H9 (cell line): Measurements from ENCODE around the gene FFAR4. TPM values are rescaled to one million over a fixed set of nuclear protein-coding genes. Genes with fewer than 3 reads are reported as not detected.
"Not testable (repeated sequence)": the region's sequence is repeated elsewhere in the genome, so short reads cannot be mapped to it uniquely, and the experiment has no call there.

Experiments used
- DNase-seq: peaks from one replicate; pipeline ENCODE4 v3.0.0-alpha.2; 2017
- H2AFZ ChIP-seq: one replicate; pipeline ENCODE4 v1.6.1; 2013; ENCODE audit warnings: mild to moderate bottlenecking, low read length, control low read depth, moderate library complexity
- H2AK5ac ChIP-seq: 2 replicates; pipeline ENCODE4 v1.6.1; 2013; ENCODE audit warnings: low read length, control low read depth, mixed read lengths; ENCODE audit not compliant: insufficient read length
- H2BK120ac ChIP-seq: one replicate; pipeline ENCODE4 v1.6.1; 2013; ENCODE audit warnings: low read depth, mild to moderate bottlenecking, low read length, control low read depth, inconsistent platforms; ENCODE audit not compliant: poor library complexity, severe bottlenecking
- H2BK12ac ChIP-seq: 2 replicates; pipeline ENCODE4 v1.6.1; 2013; ENCODE audit warnings: low read length, control low read depth, mixed read lengths, low read depth; ENCODE audit not compliant: insufficient read length
- H2BK15ac ChIP-seq: 2 replicates; pipeline ENCODE4 v1.6.1; 2013; ENCODE audit warnings: low read depth, low read length, control low read depth
- H2BK20ac ChIP-seq: one replicate; pipeline ENCODE4 v1.6.1; 2013; ENCODE audit warnings: low read depth, mild to moderate bottlenecking, low read length, control low read depth, inconsistent platforms; ENCODE audit not compliant: poor library complexity, severe bottlenecking
- H2BK5ac ChIP-seq: 2 replicates; pipeline ENCODE4 v1.6.1; 2013; ENCODE audit warnings: low read length, control low read depth, mixed read lengths; ENCODE audit not compliant: insufficient read length
- H3K14ac ChIP-seq: 2 replicates; pipeline ENCODE4 v1.6.1; 2013; ENCODE audit warnings: low read length, control low read depth; ENCODE audit not compliant: insufficient read depth
- H3K18ac ChIP-seq: 2 replicates; pipeline ENCODE4 v1.6.1; 2013; ENCODE audit warnings: low read depth, mild to moderate bottlenecking, mixed read lengths, low read length, control low read depth; ENCODE audit not compliant: insufficient read length
- H3K23ac ChIP-seq: 2 replicates; pipeline ENCODE4 v1.6.1; 2013; ENCODE audit warnings: low read length, control low read depth, mixed read lengths, low read depth; ENCODE audit not compliant: insufficient read length
- H3K23me2 ChIP-seq: 2 replicates; pipeline ENCODE4 v1.6.1; 2013; ENCODE audit warnings: low read depth, mild to moderate bottlenecking, mixed read lengths, low read length, control low read depth; ENCODE audit not compliant: insufficient read length, poor library complexity, severe bottlenecking
- H3K27ac ChIP-seq: 2 replicates; pipeline ENCODE4 v1.5.1; 2013; ENCODE audit warnings: low read length, control low read depth, mixed read lengths, low read depth; ENCODE audit not compliant: insufficient read length
- H3K27me3 ChIP-seq: 2 replicates; pipeline ENCODE4 v1.6.1; 2013; ENCODE audit warnings: low read length, control low read depth, inconsistent platforms; ENCODE audit not compliant: insufficient read depth
- H3K4ac ChIP-seq: 2 replicates; pipeline ENCODE4 v1.6.1; 2013; ENCODE audit warnings: low read depth, mild to moderate bottlenecking, control low read depth, inconsistent platforms, low read length, moderate library complexity
- H3K4me1 ChIP-seq: 2 replicates; pipeline ENCODE4 v1.6.1; 2013; ENCODE audit warnings: low read length, control low read depth, inconsistent platforms; ENCODE audit not compliant: insufficient read depth
- H3K4me2 ChIP-seq: 2 replicates; pipeline ENCODE4 v1.6.1; 2013; ENCODE audit warnings: low read length, control low read depth, mixed read lengths; ENCODE audit not compliant: insufficient read length, insufficient read depth
- H3K56ac ChIP-seq: 2 replicates; pipeline ENCODE4 v1.6.1; 2013; ENCODE audit warnings: low read depth, mild to moderate bottlenecking, mixed read lengths, low read length, control low read depth; ENCODE audit not compliant: insufficient read length
- H3K79me1 ChIP-seq: 2 replicates; pipeline ENCODE4 v1.6.1; 2013; ENCODE audit warnings: low read depth, mild to moderate bottlenecking, moderate library complexity, low read length, control low read depth, inconsistent platforms; ENCODE audit not compliant: insufficient read depth, poor library complexity, severe bottlenecking
- H3K79me2 ChIP-seq: 2 replicates; pipeline ENCODE4 v1.6.1; 2013; ENCODE audit warnings: low read length, control low read depth, inconsistent platforms; ENCODE audit not compliant: insufficient read depth
- H3K9ac ChIP-seq: 2 replicates; pipeline ENCODE4 v1.6.1; 2013; ENCODE audit warnings: low read length, control low read depth, mixed read lengths; ENCODE audit not compliant: insufficient read length; ENCODE audit errors: extremely low read depth
- H3K9me3 ChIP-seq: one replicate; pipeline ENCODE4 v1.6.1; 2013; ENCODE audit warnings: low read depth, low read length, inconsistent platforms; ENCODE audit not compliant: control insufficient read depth
- H3T11ph ChIP-seq: one replicate; pipeline ENCODE4 v1.6.1; 2013; ENCODE audit warnings: mild to moderate bottlenecking, low read length, control low read depth, inconsistent platforms
- H4K20me1 ChIP-seq: one replicate; pipeline ENCODE4 v1.6.1; 2013; ENCODE audit not compliant: control insufficient read depth, insufficient read length, insufficient read depth
- H4K5ac ChIP-seq: 2 replicates; pipeline ENCODE4 v1.6.1; 2013; ENCODE audit warnings: low read depth, mild to moderate bottlenecking, mixed read lengths, low read length, control low read depth; ENCODE audit not compliant: insufficient read length
- H4K8ac ChIP-seq: replicated peaks from 2 replicates; pipeline ENCODE4 v1.6.1; 2013; ENCODE audit warnings: low read length, control low read depth, mixed read lengths, low read depth; ENCODE audit not compliant: insufficient read length
- H4K91ac ChIP-seq: 2 replicates; pipeline ENCODE4 v1.6.1; 2013; ENCODE audit warnings: low read depth, mild to moderate bottlenecking, moderate library complexity, mixed read lengths, low read length, control low read depth; ENCODE audit not compliant: insufficient read length
- H3K27ac Mint-ChIP-seq, 3 experiments: 2 replicates in 2 of 3; 3 replicates in 1 of 3; pipeline ENCODE4 v1.8.0; 2020 to 2021; ENCODE audit warnings: mixed read lengths in 3 of 3, mild to moderate bottlenecking in 1 of 3, moderate library complexity in 1 of 3
- H3K27me3 Mint-ChIP-seq: 2 replicates; pipeline ENCODE4 v1.8.0; 2021; ENCODE audit warnings: low read depth, mild to moderate bottlenecking, moderate library complexity, mixed read lengths
- H3K36me3 Mint-ChIP-seq, 3 experiments: 2 replicates in 2 of 3; 3 replicates in 1 of 3; pipeline ENCODE4 v1.8.0; 2020 to 2021; ENCODE audit warnings: low read depth in 3 of 3, mixed read lengths in 3 of 3; ENCODE audit not compliant: insufficient read depth in 1 of 3
- H3K4me1 Mint-ChIP-seq, 2 experiments: 2 replicates each; pipeline ENCODE4 v1.8.0; 2020; ENCODE audit warnings: mixed read lengths in 2 of 2
- H3K4me3 Mint-ChIP-seq, 2 experiments: 2 replicates in 1 of 2; 3 replicates in 1 of 2; pipeline ENCODE4 v1.8.0; 2020 to 2021; ENCODE audit warnings: mild to moderate bottlenecking in 2 of 2, mixed read lengths in 2 of 2, moderate library complexity in 1 of 2
- H3K9me3 Mint-ChIP-seq, 2 experiments: 2 replicates in 1 of 2; 3 replicates in 1 of 2; pipeline ENCODE4 v1.8.0; 2020; ENCODE audit warnings: mild to moderate bottlenecking in 2 of 2, mixed read lengths in 2 of 2, moderate library complexity in 1 of 2
- WGBS: extraction: QIAGEN DNeasy Blood & Tissue Kit; methylation state at CpG from one replicate; pipeline ENCODE4 v1.1.7; 2013; ENCODE audit warnings: missing lambda C conversion rate, low lambda C conversion rate, mixed read lengths; ENCODE audit not compliant: insufficient read length; ENCODE audit errors: extremely low coverage; 5-methylcytosine and 5-hydroxymethylcytosine counted together
- total RNA-seq: library from RNA; stranded (reverse); gene quantifications from 2 replicates; pipeline ENCODE4 v1.2.1, GENCODE V29; 2021
- TF ChIP-seq, protein P1 (sequence below): fragments of 200-600 bp; sonication (generic); conservative IDR thresholded peaks from 3 replicates; pipeline ENCODE4 v1.8.0; 2021; ENCODE audit warnings: antibody characterized with exemption, mild to moderate bottlenecking

The FFAR4 gene
- total RNA-seq, 1 experiment from 2014 or later, result not detected

DNA sequence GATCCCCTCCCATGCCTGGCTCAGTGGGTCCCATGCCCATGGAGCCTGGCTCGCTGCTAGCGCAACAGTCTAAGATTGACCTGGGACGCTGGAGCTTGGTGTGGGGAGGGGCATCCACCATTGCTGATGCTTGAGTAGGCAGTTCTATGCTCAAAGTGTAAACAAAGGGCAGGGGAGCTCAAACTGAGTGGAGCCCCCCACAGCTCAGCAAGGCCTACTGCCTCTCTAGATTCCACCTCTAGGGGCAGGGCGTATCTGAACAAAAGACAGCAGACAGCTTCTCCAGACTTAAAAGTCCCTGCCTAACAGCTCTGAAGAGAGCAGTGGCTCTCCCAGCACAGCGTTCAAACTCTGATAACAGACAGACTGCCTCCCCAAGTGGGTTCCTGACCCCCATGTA is 31.2 kb upstream of the FFAR4 start:
- Histone ChIP-seq H4K5ac (no peak overlapping the region), H2BK15ac (no peak overlapping the region), H2BK5ac (no peak overlapping the region), H4K20me1 (no peaks in the 10 kb centered on the region), H3K9ac (no peak overlapping the region), H3K23ac (no peak overlapping the region), H2AK5ac (no peak overlapping the region), H2BK120ac (no peak overlapping the region), H3T11ph (no peak overlapping the region), H3K27ac (no peak overlapping the region), H4K91ac (no peak overlapping the region), H3K4ac (no peak overlapping the region), H3K4me2 (no peak overlapping the region), H2BK20ac (no peak overlapping the region), H3K56ac (no peak overlapping the region), H3K14ac (no peak overlapping the region), H3K79me2 (no peaks in the 10 kb centered on the region), H3K9me3 (no peaks in the 10 kb centered on the region), H3K23me2 (no peaks in the 10 kb centered on the region), H2AFZ (no peak overlapping the region), H3K27me3 (no peaks in the 10 kb centered on the region), H2BK12ac (no peak overlapping the region), H3K18ac (no peak overlapping the region), H4K8ac (no peak overlapping the region), H3K4me1 (no peaks in the 10 kb centered on the region), H3K79me1 (no peaks in the 10 kb centered on the region)
- Mint-ChIP-seq H3K27ac (no peak overlapping the region), H3K36me3 (no peaks in the 10 kb centered on the region), H3K27me3 (peaks cover 39% of the 10 kb centered on the region), H3K9me3 (no peaks in the 10 kb centered on the region), H3K4me3 (no peak overlapping the region), H3K4me1 (peaks cover 0 to 4% of the 10 kb centered on the region in 2 experiments; a peak in 1 of 4 replicates)
- TF ChIP-seq, protein P1, sequence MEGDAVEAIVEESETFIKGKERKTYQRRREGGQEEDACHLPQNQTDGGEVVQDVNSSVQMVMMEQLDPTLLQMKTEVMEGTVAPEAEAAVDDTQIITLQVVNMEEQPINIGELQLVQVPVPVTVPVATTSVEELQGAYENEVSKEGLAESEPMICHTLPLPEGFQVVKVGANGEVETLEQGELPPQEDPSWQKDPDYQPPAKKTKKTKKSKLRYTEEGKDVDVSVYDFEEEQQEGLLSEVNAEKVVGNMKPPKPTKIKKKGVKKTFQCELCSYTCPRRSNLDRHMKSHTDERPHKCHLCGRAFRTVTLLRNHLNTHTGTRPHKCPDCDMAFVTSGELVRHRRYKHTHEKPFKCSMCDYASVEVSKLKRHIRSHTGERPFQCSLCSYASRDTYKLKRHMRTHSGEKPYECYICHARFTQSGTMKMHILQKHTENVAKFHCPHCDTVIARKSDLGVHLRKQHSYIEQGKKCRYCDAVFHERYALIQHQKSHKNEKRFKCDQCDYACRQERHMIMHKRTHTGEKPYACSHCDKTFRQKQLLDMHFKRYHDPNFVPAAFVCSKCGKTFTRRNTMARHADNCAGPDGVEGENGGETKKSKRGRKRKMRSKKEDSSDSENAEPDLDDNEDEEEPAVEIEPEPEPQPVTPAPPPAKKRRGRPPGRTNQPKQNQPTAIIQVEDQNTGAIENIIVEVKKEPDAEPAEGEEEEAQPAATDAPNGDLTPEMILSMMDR, result peak; percentile 60
- no CpG with 5 or more reads among the region's 5 CpGs for WGBS
- peak; percentile 59 for DNase-seq

DNA sequence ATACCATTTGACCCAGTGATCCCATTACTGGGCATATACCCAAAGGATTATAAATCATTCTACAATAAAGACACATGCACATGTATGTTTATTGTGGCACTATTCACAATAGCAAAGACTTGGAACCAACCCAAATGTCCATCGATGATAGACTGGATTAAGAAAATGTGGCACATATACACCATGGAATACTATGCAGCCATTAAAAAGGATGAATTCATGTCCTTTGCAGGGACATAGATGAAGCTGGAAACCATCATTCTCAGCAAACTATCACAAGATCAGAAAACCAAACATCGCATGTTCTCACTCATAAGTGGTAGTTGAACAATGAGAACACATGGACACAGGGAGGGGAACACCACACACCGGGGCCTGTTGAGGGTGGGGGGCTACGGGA is 25.6 kb upstream of the FFAR4 start:
- not testable (repeated sequence) for H4K20me1 ChIP-seq, H3K27ac Mint-ChIP-seq, H3K79me2 ChIP-seq, H2AK5ac ChIP-seq, H2BK12ac ChIP-seq, H3T11ph ChIP-seq, H4K8ac ChIP-seq, H3K4ac ChIP-seq, H3K9ac ChIP-seq, H2BK120ac ChIP-seq, H3K4me1 Mint-ChIP-seq, H2BK15ac ChIP-seq, H2BK5ac ChIP-seq, H3K14ac ChIP-seq, H3K18ac ChIP-seq, H3K27ac ChIP-seq, H3K4me3 Mint-ChIP-seq, H3K4me2 ChIP-seq, H2AFZ ChIP-seq, H3K79me1 ChIP-seq, H3K27me3 ChIP-seq, H3K4me1 ChIP-seq, H3K56ac ChIP-seq, H4K91ac ChIP-seq, H2BK20ac ChIP-seq, DNase-seq, H3K9me3 ChIP-seq, H3K23ac ChIP-seq, H3K36me3 Mint-ChIP-seq, H3K23me2 ChIP-seq, H3K9me3 Mint-ChIP-seq, H4K5ac ChIP-seq
- WGBS, result no CpG with 5 or more reads among the region's 4 CpGs
- peaks cover 66% of the 10 kb centered on the region for H3K27me3 Mint-ChIP-seq
